OCI-LY7 (cell line): Measurements from ENCODE around the gene KLK15. TPM values are rescaled to one million over a fixed set of nuclear protein-coding genes. Genes with fewer than 3 reads are reported as not detected.

Experiments
- BruUV-seq: library from RNA; stranded (reverse); fragments of 400-500 nt; replicated peaks from 2 replicates; lab custom pipeline; 2021; lab: Mats Ljungman, UMichigan
- CTCF ChIA-PET: fragments of 300-600 bp; sonication (Branson Sonifier 250); formaldehyde crosslinking; loops from one replicate; lab custom pipeline; 2022; ENCODE audit warnings: antibody characterized with exemption; ENCODE audit not compliant: unreplicated experiment; lab: Charles Lee
- POLR2A ChIA-PET: fragments of 300-600 bp; sonication (Branson Sonifier 250); formaldehyde crosslinking; loops from one replicate; lab custom pipeline; 2022; ENCODE audit warnings: antibody characterized with exemption; lab: Charles Lee
- DNase-seq: peaks from one replicate; pipeline ENCODE4 v3.0.0-alpha.2; 2015; ENCODE audit warnings: low spot score
- H2AFZ ChIP-seq: fragments of 200-600 bp; sonication (generic), shearing (Covaris generic); 2 replicates; pipeline ENCODE4 v1.6.1; 2014; ENCODE audit warnings: mild to moderate bottlenecking, antibody characterized with exemption, low read length, moderate library complexity
- H3K27ac ChIP-seq: fragments of 200-600 bp; sonication (generic); 2 replicates; pipeline ENCODE4 v1.5.1; 2014; ENCODE audit warnings: mixed run types, low read depth, mild to moderate bottlenecking, moderate library complexity, low read length, inconsistent platforms; ENCODE audit not compliant: poor library complexity, severe bottlenecking
- H3K36me3 ChIP-seq: fragments of 200-600 bp; sonication (generic); 2 replicates; pipeline ENCODE4 v1.6.1; 2014; ENCODE audit warnings: mild to moderate bottlenecking, antibody characterized with exemption, low read length, moderate library complexity, mixed read lengths; ENCODE audit not compliant: insufficient read depth
- H3K4me1 ChIP-seq: fragments of 200-600 bp; sonication (generic); 2 replicates; pipeline ENCODE4 v1.5.1; 2014; ENCODE audit warnings: mild to moderate bottlenecking, low read length; ENCODE audit not compliant: insufficient read depth, poor library complexity, severe bottlenecking
- H3K4me2 ChIP-seq: fragments of 200-600 bp; sonication (generic); 2 replicates; pipeline ENCODE4 v1.6.1; 2014; ENCODE audit warnings: mild to moderate bottlenecking, low read length
- H3K4me3 ChIP-seq: fragments of 200-600 bp; sonication (generic); 2 replicates; pipeline ENCODE4 v1.5.1; 2014; ENCODE audit warnings: mild to moderate bottlenecking, low read depth, low read length; ENCODE audit not compliant: poor library complexity, severe bottlenecking
- H3K79me2 ChIP-seq: fragments of 200-600 bp; sonication (generic); 2 replicates; pipeline ENCODE4 v1.6.1; 2016; ENCODE audit warnings: low read depth, mild to moderate bottlenecking, low read length, moderate library complexity, mixed read lengths; ENCODE audit not compliant: insufficient read depth
- H3K9me2 ChIP-seq: fragments of 200-600 bp; sonication (generic); 2 replicates; pipeline ENCODE4 v1.6.1; 2016; ENCODE audit warnings: mild to moderate bottlenecking, low read length, mixed read lengths; ENCODE audit not compliant: insufficient read depth
- H3K9me3 ChIP-seq: fragments of 200-600 bp; sonication (generic); 2 replicates; pipeline ENCODE4 v1.6.1; 2014; ENCODE audit warnings: mild to moderate bottlenecking, mixed run types, low read length, mixed read lengths
- H4K20me1 ChIP-seq: fragments of 200-600 bp; sonication (generic); 2 replicates; pipeline ENCODE4 v1.6.1; 2014; ENCODE audit warnings: mild to moderate bottlenecking, antibody characterized with exemption, low read length, moderate library complexity, mixed read lengths; ENCODE audit not compliant: insufficient read depth
- CTCF ChIP-seq: fragments of 200-600 bp; sonication (generic); conservative IDR thresholded peaks from 2 replicates; pipeline ENCODE4 v1.5.1; 2014; ENCODE audit warnings: mild to moderate bottlenecking, antibody characterized with exemption, low read length, moderate library complexity, mixed read lengths
- EZH2phosphoT487 ChIP-seq: fragments of 200-600 bp; sonication (generic); IDR thresholded peaks from 2 replicates; pipeline ENCODE4 v1.6.1; 2018; ENCODE audit warnings: low read depth, borderline replicate concordance, mild to moderate bottlenecking, mixed run types, antibody characterized with exemption, low read length, moderate library complexity, mixed read lengths
- intact Hi-C: fragments of 100-400 bp; cut with micrococcal nuclease; formaldehyde crosslinking; loops from one replicate; pipeline ENCODE4 v1.10.0; 2022; ENCODE audit not compliant: unreplicated experiment
- total RNA-seq, 2 experiments: library from RNA; depleted of rRNA in 1 of 2; stranded (reverse); fragments of >200 nt in 1 of 2; shearing (Covaris generic) in 1 of 2; gene quantifications; 2 replicates each; pipeline ENCODE4 v1.2.3, GENCODE V29; 2014 to 2022

The KLK15 gene
- total RNA-seq, 2 experiments from 2014 or later, result not detected

GRCh38 chr19:50796634-50797428 lies 36.5 kb downstream of the KLK15 start:
- Histone ChIP-seq H2AFZ (no peak overlapping the region), H3K4me2 (no peak overlapping the region), H3K27ac (no peak overlapping the region), H4K20me1 (peaks cover 22% of the 10 kb centered on the region), H3K9me3 (no peaks in the 10 kb centered on the region), H3K4me3 (no peak overlapping the region), H3K79me2 (peaks cover 19% of the 10 kb centered on the region; the same call in 1 of the 2 replicates), H3K4me1 (peaks cover 12% of the 10 kb centered on the region), H3K36me3 (peaks cover 67% of the 10 kb centered on the region), H3K9me2 (no peaks in the 10 kb centered on the region)
- ChIA-PET CTCF (no interaction called here), POLR2A (no interaction called here)
- intact Hi-C loops, result no loop called here
- no peak for TF ChIP-seq EZH2phosphoT487
- no peak for TF ChIP-seq CTCF
- no peak for DNase-seq
- BruUV-seq, result no TSS peak

GRCh38 chr19:50796128-50796633 lies 37.2 kb downstream of the KLK15 start:
- CTCF ChIA-PET, result no interaction called here

More at GRCh38 chr19:50796128-50796633, 37.2 kb downstream of the KLK15 start:
- H2AFZ ChIP-seq, result no peak overlapping the region
- H3K27ac ChIP-seq, result peak overlapping the region; percentile 4
- no peaks in the 10 kb centered on the region for H3K9me3 ChIP-seq
- no TSS peak for BruUV-seq
- POLR2A ChIA-PET, result no interaction called here
- peak; percentile 37 for DNase-seq
- peaks cover 20% of the 10 kb centered on the region for H4K20me1 ChIP-seq
- no peak overlapping the region for H3K4me2 ChIP-seq
- H3K79me2 ChIP-seq, result peaks cover 14% of the 10 kb centered on the region; the same call in 1 of the 2 replicates
- TF ChIP-seq CTCF (peak; percentile 59), EZH2phosphoT487 (no peak)
- H3K4me3 ChIP-seq, result no peak overlapping the region
- H3K9me2 ChIP-seq, result no peaks in the 10 kb centered on the region
- peaks cover 62% of the 10 kb centered on the region for H3K36me3 ChIP-seq
- intact Hi-C loops, result no loop called here
- H3K4me1 ChIP-seq, result peaks cover 9% of the 10 kb centered on the region
